MCF 10A (cell line): Measurements from ENCODE around the gene PGM1. TPM values are rescaled to one million over a fixed set of nuclear protein-coding genes. Genes with fewer than 3 reads are reported as not detected.
"Not testable (repeated sequence)": the region's sequence is repeated elsewhere in the genome, so short reads cannot be mapped to it uniquely, and the experiment has no call there.

Source experiments
- BruUV-seq: library from RNA; stranded (reverse); fragments of 400-500 nt; replicated peaks from 2 replicates; lab custom pipeline; 2021; lab: Mats Ljungman, UMichigan
- CTCF ChIA-PET: fragments of 300-600 bp; sonication (Branson Sonifier 250); formaldehyde crosslinking; extraction: SDS; loops from one replicate; lab custom pipeline; 2021; ENCODE audit warnings: antibody characterized with exemption, inconsistent platforms; lab: Yijun Ruan, JAX
- POLR2A ChIA-PET: fragments of 300-600, 350-650 bp; sonication (Branson Sonifier 250); formaldehyde crosslinking; extraction: SDS; loops from one replicate; lab custom pipeline; 2020; ENCODE audit warnings: antibody characterized with exemption, inconsistent platforms; lab: Yijun Ruan, JAX
- DNase-seq: peaks from one replicate; pipeline ENCODE4 v3.0.0-alpha.2; 2018; ENCODE audit not compliant: unreplicated experiment
- H3K27ac Mint-ChIP-seq: one replicate; pipeline ENCODE4 v1.8.0; 2022; ENCODE audit warnings: mild to moderate bottlenecking, low read depth, mixed read lengths; ENCODE audit not compliant: unreplicated experiment
- H3K27me3 Mint-ChIP-seq: one replicate; pipeline ENCODE4 v1.8.0; 2022; ENCODE audit warnings: mixed read lengths; ENCODE audit not compliant: insufficient read depth, unreplicated experiment
- H3K36me3 Mint-ChIP-seq: one replicate; pipeline ENCODE4 v1.8.0; 2022; ENCODE audit warnings: mild to moderate bottlenecking, moderate library complexity, mixed read lengths; ENCODE audit not compliant: insufficient read depth, unreplicated experiment
- H3K4me1 Mint-ChIP-seq: one replicate; pipeline ENCODE4 v1.8.0; 2022; ENCODE audit warnings: mixed read lengths; ENCODE audit not compliant: insufficient read depth, unreplicated experiment
- H3K4me3 Mint-ChIP-seq: one replicate; pipeline ENCODE4 v1.8.0; 2022; ENCODE audit warnings: mild to moderate bottlenecking, moderate library complexity, mixed read lengths; ENCODE audit not compliant: unreplicated experiment
- H3K9me3 Mint-ChIP-seq: one replicate; pipeline ENCODE4 v1.8.0; 2022; ENCODE audit warnings: mixed read lengths; ENCODE audit not compliant: unreplicated experiment
- CTCF ChIP-seq: fragments of 200-600 bp; IDR thresholded peaks from one replicate; pipeline ENCODE4 v1.8.0; 2022; ENCODE audit warnings: antibody characterized with exemption, mild to moderate bottlenecking; ENCODE audit not compliant: unreplicated experiment
- intact Hi-C: fragments of 100-400 bp; cut with micrococcal nuclease; formaldehyde crosslinking; loops from 2 replicates; pipeline ENCODE4 v1.14.1; 2022
- total RNA-seq: library from RNA; stranded (reverse); gene quantifications from 2 replicates; pipeline ENCODE4 v1.2.3, GENCODE V29; 2022

Gene PGM1
- total RNA-seq, 1 experiment from 2014 or later: 60.2 TPM

GRCh38 chr1:63575340-63575826, 17.8 kb upstream of the PGM1 start:
- CTCF ChIA-PET: interaction anchor here (0.6 to 3.5 kb wide), 28 partner anchors 9 to 1410 kb away, joined by 3 to 26 read pairs (median 4); no protein-coding TSS in a partner anchor

GRCh38 chr1:63586326-63586725, 6.9 kb upstream of the PGM1 start:
- BruUV-seq, H3K4me3 Mint-ChIP-seq, H3K27me3 Mint-ChIP-seq, POLR2A ChIA-PET, intact Hi-C loops, CTCF ChIA-PET, H3K27ac Mint-ChIP-seq, H3K9me3 Mint-ChIP-seq, H3K4me1 Mint-ChIP-seq, DNase-seq: not testable (repeated sequence)
- H3K36me3 Mint-ChIP-seq: peaks cover 11% of the 10 kb centered on the region

More at GRCh38 chr1:63575340-63575826, 17.8 kb upstream of the PGM1 start:
- Mint-ChIP-seq H3K27me3 (no peaks in the 10 kb centered on the region), H3K36me3 (peaks cover 6% of the 10 kb centered on the region), H3K4me3 (no peak overlapping the region), H3K9me3 (peaks cover 6% of the 10 kb centered on the region), H3K27ac (no peak overlapping the region), H3K4me1 (peaks cover 7% of the 10 kb centered on the region)
- intact Hi-C loops: loop anchor here (1.0 kb wide), 1 partner anchor 671 kb away; no protein-coding TSS in a partner anchor
- TF ChIP-seq CTCF: peak; percentile 40
- DNase-seq: peak; percentile 66
- BruUV-seq: no TSS peak
- POLR2A ChIA-PET: no interaction called here

- BruUV-seq: no TSS peak
- no peaks in the 10 kb centered on the region for H3K9me3 Mint-ChIP-seq
- peaks cover 13% of the 10 kb centered on the region for H3K4me1 Mint-ChIP-seq
- intact Hi-C loops: no loop called here
- no peak for DNase-seq
- TF ChIP-seq CTCF: no peak
- POLR2A ChIA-PET: interaction anchor here (0.5 to 0.8 kb wide), 2 partner anchors 29 to 1555 kb away, joined by 3 to 4 read pairs; no protein-coding TSS in a partner anchor
- no peak overlapping the region for H3K27ac Mint-ChIP-seq
- no peaks in the 10 kb centered on the region for H3K27me3 Mint-ChIP-seq
- CTCF ChIA-PET: interaction anchor here (0.6 to 0.9 kb wide), 5 partner anchors 14 to 656 kb away, joined by 3 to 6 read pairs (median 4); no protein-coding TSS in a partner anchor
- no peak overlapping the region for H3K4me3 Mint-ChIP-seq
- peaks cover 11% of the 10 kb centered on the region for H3K36me3 Mint-ChIP-seq
Measured at GRCh38 chr1:63590166-63590560, 3.0 kb upstream of the PGM1 start.

- Mint-ChIP-seq H3K9me3 (no peaks in the 10 kb centered on the region), H3K27ac (peak overlapping the region; percentile 92), H3K4me3 (peak overlapping the region; percentile 96), H3K4me1 (peaks cover 23% of the 10 kb centered on the region), H3K27me3 (no peaks in the 10 kb centered on the region), H3K36me3 (peaks cover 20% of the 10 kb centered on the region)
- peak; percentile 74 for DNase-seq
- no peak for TF ChIP-seq CTCF
- BruUV-seq: TSS peak; percentile 46
- POLR2A ChIA-PET: interaction anchor here (0.5 to 3.4 kb wide), 15 partner anchors 8 to 670 kb away, joined by 3 to 17 read pairs (median 5); no protein-coding TSS in a partner anchor
- intact Hi-C loops: no loop called here
- CTCF ChIA-PET: interaction anchor here (0.6 to 1.3 kb wide), 6 partner anchors 10 to 137 kb away, joined by 3 to 5 read pairs (median 4); no protein-coding TSS in a partner anchor
Measured at GRCh38 chr1:63592536-63593302, 492 bp upstream of the PGM1 start.
